ENCODE results near the gene USH1C.

DNA sequence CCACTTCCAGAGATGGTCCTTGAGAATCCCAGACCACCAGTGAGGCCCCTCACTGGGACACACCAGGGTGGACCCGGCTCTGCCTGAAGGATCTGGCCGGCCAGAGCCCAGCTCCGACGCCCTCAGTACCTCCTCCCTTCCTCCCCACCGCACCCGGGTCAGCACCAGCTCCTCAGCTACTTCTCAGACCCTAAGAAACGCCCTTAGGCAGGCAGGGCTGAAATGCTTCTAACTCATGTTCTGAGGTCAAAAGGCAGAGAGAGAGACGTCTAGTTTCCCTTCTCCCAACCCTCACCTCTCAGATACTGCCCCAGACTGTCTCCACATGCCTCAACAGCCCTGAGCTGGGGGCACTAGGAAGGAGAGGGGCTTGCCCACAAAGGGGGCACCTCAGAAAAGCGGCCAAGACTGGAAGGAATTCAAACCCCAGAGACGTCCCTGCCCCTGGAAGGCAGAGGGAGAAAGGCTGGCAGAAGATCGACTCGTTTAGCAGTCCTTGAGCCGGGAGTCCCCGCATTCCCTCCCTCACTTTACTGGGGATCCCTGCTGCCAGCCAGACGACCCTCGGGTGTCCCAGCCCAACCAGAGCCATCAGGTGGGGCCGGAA is 539 bp downstream of the USH1C start:
- no peak for TF ChIP-seq CTCF (CRISPR knock-in tag; IDR thresholded peaks at IDR 0.05)
- no peak for TF ChIP-seq JUND (CRISPR knock-in tag; IDR thresholded peaks at IDR 0.05)
- TF ChIP-seq POLR2G (IDR thresholded peaks at IDR 0.05; ENCODE audit: low read depth, low read length), result no peak
- no peak for TF ChIP-seq TP53 (CRISPR knock-in tag; conservative IDR thresholded peaks at IDR 0.05)
- no peak for TF ChIP-seq KLF16 (CRISPR knock-in tag; IDR thresholded peaks at IDR 0.05)
- TF ChIP-seq DPF2 (CRISPR knock-in tag; IDR thresholded peaks at IDR 0.05; ENCODE audit: borderline replicate concordance, low read depth), result no peak
- TF ChIP-seq, protein P1, sequence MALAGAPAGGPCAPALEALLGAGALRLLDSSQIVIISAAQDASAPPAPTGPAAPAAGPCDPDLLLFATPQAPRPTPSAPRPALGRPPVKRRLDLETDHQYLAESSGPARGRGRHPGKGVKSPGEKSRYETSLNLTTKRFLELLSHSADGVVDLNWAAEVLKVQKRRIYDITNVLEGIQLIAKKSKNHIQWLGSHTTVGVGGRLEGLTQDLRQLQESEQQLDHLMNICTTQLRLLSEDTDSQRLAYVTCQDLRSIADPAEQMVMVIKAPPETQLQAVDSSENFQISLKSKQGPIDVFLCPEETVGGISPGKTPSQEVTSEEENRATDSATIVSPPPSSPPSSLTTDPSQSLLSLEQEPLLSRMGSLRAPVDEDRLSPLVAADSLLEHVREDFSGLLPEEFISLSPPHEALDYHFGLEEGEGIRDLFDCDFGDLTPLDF (CRISPR knock-in tag; IDR thresholded peaks at IDR 0.05), result no peak
- TF ChIP-seq PATZ1 (CRISPR knock-in tag; IDR thresholded peaks at IDR 0.05), result no peak
- TF ChIP-seq HDAC2 (CRISPR knock-in tag; IDR thresholded peaks at IDR 0.05), result no peak
